GM12891 (cell line): ENCODE results near the gene KCND1.

ENCODE experiments used
- PAX5 ChIP-seq: IDR thresholded peaks from 2 replicates; pipeline ENCODE4 v1.6.1; 2011; ENCODE audit warnings: low read length, moderate library complexity, mild to moderate bottlenecking; ENCODE audit not compliant: insufficient read depth, severe bottlenecking
- POLR2A ChIP-seq: IDR thresholded peaks from 2 replicates; pipeline ENCODE4 v1.6.1; 2011; ENCODE audit warnings: low read depth, low read length, control low read depth
- POLR2AphosphoS5 ChIP-seq: IDR thresholded peaks from 2 replicates; pipeline ENCODE4 v1.6.1; 2011; ENCODE audit warnings: low read depth, low read length, control low read depth
- POU2F2 ChIP-seq: IDR thresholded peaks from 2 replicates; pipeline ENCODE4 v1.6.1; 2011; ENCODE audit warnings: low read depth, mild to moderate bottlenecking, control low read depth, low read length, moderate library complexity
- SPI1 ChIP-seq: IDR thresholded peaks from 2 replicates; pipeline ENCODE4 v1.6.1; 2011; ENCODE audit warnings: low read depth, low read length, control low read depth
- TAF1 ChIP-seq: IDR thresholded peaks from 2 replicates; pipeline ENCODE4 v1.6.1; 2011; ENCODE audit warnings: low read depth, low read length, control low read depth

- no peak for TF ChIP-seq SPI1
- TF ChIP-seq POLR2AphosphoS5: no peak
- TF ChIP-seq POLR2A: no peak
- TF ChIP-seq TAF1: no peak
- no peak for TF ChIP-seq POU2F2
- TF ChIP-seq PAX5: no peak
These were observed 17.8 kb upstream of the KCND1 start for GRCh38 chrX:48989483-48989882.
